Right lung (tissue), 5 donors: ENCODE results near the gene TRAF4. TPM values are rescaled to one million over a fixed set of nuclear protein-coding genes. Genes with fewer than 3 reads are reported as not detected.
"Not testable (repeated sequence)": the region's sequence is repeated elsewhere in the genome, so short reads cannot be mapped to it uniquely, and the experiment has no call there.

Experiments
- DNase-seq, 2 donors: peaks; one replicate each; pipeline ENCODE4 v3.0.0-alpha.2; 2013
- polyA plus RNA-seq, 5 donors: library from polyadenylated mRNA; unstranded; fragments of 120-200 nt; gene quantifications; one replicate each; pipeline versions ENCODE4 v1.2.1 to v1.2.3, GENCODE V29; 2013; ENCODE audit warnings: inconsistent platforms in 1 of 5, low replicate concordance in 1 of 5; ENCODE audit not compliant: insufficient read length in 5 of 5, insufficient read depth in 1 of 5

Gene TRAF4
- polyA plus RNA-seq, 5 donors: 92.5 to 141 (median 113) TPM

DNA sequence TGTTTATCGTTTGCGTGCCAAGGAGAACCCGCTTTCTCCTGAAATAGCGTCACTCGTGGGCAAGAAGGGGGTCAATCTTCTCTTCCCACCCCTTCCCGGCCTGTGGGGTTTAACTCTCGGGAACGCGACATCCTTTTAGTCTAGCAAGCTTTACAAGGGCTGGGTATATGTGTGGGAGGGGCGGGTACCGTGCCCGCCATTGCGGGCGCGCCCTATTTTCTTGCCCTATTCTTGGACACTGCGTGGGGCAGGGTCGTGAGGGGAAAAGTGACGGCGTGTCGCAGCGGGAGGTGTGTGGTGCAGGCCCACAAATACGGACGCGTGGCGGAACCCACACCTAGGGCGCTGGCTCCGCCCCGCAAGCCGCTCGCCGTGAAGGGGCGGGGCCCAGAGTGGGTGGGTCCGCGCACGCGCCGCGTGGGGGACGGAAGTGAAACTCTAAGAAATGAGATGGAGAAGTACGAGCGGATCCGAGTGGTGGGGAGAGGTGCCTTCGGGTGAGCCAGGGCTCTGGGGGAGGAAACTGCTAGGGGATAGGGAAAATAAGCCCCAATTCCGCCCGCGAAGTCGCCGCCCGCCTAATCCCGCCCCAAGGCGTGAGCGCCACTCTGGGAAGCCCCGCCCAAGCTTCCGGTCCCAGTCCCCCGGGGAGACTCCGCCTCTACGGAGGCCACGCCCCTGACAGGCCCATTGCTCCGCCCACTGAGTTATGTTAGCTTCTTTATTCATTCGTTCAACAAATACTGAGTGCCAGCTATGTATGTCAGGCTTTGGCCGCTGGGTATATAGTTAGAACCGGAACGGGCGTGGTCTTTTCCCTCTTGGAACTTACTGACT, 15.2 kb upstream of the TRAF4 start, which contains the start of gene NEK8:
NEK8 (plus strand) TSS at position 425 of the 837 bp plus-strand sequence; CDS start at position 451, 26 bp downstream.
- peak; percentile 95 to 97 for DNase-seq

DNA sequence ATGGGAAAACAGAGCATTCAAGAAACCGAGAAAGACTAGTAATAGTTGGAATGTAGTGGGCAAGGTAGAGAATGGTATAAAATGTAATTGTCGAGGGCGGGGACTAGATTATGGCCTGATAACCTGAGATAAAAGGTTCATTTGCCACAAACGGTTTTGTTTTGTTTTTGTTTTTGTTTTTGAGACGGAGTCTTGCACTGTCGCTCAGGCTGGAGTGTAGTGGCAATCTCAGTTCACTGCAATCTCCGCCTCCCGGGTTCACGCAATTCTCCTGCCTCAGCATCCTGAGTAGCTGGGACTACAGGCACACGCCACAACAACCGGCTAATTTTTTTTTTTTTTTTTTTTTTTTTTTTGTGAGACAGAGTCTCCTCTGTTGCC, 13.9 kb upstream of the TRAF4 start:
- no peak for DNase-seq

DNA sequence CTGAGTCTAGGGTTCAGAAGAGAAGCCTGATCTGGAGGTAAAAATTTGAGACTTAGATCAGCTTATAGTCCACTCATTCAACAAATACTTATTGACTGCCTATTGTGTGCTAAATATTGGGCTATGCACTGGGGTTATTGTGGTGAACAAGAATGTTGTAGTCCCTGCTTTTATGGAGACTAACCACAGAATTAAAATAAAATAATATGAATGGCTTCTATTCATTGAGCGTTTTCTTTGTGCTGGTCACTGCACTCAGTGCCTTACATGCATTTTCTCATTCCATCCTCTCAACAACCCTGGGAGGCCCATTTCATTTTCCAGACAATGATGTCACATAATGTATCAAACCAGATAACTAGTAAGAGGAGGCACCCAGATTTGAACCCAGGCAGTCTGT, 10.5 kb upstream of the TRAF4 start:
- no peak for DNase-seq

DNA sequence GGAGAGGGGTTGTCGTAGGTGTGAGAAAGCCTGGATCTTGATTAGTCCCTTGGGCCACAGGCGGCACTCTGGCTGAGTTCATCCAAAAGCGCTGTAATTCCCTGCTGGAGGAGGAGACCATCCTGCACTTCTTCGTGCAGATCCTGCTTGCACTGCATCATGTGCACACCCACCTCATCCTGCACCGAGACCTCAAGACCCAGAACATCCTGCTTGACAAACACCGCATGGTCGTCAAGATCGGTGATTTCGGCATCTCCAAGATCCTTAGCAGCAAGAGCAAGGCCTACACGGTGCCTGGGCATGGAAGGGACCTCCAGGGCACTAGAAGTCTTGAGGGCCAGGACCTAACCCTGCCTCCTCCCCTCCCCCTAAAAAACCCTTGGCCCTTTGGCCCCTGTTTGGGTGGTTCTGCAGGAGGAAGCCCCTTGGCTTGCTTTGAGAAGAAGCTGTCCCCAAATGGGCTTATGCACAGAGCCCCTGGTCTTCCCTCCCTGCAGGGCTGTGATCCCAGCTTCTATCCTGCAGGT, 9.0 kb upstream of the TRAF4 start:
- no peak for DNase-seq

DNA sequence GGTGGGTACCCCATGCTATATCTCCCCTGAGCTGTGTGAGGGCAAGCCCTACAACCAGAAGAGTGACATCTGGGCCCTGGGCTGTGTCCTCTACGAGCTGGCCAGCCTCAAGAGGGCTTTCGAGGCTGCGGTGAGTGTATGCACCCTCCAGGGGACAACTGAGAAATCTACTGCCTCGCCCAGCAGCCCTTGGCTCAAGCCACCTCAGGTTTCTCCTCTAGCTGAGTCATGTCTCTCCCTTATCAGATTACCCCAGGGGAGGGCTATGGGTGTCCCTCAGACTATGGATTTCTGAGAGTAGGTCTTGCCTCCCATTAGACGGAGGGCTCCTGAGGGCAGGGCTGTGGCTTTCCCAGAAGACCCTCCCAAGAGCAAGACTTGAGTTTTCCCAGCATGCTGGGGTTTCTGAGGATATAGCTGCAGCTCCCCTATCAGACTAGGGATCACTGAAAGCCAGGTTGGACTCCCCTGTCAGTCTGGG, 8.5 kb upstream of the TRAF4 start:
- DNase-seq: no peak

DNA sequence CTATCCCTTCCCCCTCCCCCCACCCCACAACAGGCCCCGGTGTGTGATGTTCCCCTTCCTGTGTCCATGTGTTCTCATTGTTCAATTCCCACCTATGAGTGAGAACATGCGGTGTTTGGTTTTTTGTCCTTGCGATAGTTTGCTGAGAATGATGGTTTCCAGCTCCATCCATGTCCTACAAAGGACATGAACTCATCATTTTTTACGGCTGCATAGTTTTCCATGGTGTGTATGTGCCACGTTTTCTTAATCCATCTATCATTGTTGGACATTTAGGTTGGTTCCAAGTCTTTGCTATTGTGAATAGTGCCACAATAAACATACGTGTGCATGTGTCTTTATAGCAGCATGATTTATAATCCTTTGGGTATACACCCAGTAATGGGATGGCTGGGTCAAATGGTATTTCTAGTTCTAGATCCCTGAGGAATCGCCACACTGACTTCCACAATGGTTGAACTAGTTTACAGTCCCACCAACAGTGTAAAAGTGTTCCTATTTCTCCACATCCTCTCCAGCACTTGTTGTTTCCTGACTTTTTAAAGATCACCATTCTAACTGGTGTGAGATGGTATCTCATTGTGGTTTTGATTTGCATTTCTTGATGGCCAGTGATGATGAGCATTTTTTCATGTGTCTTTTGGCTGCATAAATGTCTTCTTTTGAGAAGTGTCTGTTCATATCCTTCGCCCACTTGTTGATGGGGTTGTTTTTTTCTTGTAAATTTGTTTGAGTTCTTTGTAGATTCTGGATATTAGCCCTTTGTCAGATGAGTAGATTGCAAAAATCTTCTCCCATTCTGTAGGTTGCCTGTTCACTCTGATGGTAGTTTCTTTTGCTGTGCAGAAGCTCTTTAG, 7.7 kb upstream of the TRAF4 start:
- DNase-seq: not testable (repeated sequence)

DNA sequence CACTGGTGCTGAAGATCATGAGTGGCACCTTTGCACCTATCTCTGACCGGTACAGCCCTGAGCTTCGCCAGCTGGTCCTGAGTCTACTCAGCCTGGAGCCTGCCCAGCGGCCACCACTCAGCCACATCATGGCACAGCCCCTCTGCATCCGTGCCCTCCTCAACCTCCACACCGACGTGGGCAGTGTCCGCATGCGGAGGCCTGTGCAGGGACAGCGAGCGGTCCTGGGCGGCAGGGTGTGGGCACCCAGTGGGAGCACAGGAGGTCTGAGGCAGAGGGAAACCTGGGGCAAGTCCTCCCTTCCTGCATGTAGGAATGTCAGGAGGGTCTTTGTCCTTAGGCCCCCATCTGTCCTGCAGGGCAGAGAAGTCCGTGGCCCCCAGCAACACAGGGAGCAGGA, 6.5 kb upstream of the TRAF4 start:
- DNase-seq: no peak

DNA sequence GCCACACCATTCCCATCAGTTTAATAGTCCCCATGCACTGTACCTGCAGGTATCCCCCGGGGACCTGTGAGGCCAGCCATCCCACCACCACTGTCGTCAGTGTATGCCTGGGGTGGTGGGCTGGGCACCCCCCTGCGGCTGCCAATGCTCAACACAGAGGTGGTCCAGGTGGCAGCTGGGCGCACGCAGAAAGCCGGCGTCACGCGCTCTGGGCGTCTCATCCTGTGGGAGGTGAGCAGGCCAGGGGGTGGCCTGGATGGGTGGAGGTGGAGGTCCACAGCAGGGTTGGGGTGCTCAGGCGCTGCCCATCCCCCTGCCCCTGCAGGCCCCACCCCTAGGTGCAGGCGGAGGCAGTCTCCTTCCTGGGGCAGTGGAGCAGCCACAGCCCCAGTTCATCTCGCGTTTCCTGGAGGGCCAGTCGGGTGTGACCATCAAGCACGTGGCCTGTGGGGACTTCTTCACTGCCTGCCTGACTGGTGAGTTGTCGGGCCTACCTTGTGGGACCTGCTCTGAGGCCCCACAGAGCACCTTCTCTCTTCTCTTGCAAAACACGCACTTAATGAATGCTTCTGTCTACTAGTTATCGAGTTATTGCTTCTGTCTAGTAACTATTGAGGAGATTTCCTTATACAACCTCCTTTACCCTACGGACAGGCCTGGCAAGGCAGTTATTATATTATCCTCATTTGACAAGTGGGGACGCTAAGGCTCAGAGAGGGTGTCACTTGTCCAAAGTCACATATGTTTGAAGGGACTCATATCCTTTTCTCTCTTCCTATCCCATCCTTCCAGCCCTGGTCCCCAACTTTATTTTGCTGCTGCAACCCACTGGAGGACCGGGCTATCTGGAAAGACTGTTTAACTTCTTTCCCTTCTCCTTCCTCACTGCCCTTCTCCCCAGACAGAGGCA, 5.8 kb upstream of the TRAF4 start:
- DNase-seq: no peak

DNA sequence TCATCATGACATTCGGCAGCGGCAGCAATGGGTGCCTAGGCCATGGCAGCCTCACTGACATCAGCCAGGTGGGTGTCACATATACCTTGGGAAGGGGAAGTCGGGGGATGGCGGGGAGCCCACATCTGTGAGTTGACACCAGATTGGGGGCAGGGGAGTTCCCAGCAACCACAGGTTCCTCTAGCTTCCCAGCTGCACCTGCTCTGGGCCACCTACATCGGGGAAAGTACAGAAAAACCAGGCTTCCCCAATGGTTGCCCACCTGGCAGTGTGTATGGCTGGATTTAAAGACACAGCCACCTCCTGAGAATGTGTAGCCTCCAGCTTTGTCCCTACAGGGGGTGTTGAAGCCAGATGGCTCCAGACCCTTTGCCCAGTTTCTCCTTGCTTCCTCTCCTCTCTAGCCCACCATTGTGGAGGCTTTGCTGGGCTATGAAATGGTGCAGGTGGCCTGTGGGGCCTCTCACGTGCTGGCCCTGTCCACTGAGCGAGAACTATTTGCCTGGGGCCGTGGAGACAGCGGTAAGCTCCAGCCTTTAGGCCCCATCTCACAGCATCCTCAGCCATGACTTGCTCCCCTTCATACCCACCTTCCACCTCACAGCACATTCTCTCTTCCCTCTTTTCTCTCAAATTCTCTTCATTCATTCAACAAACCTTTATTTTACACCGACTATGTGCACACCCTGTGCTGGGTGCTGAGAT, 5.0 kb upstream of the TRAF4 start:
- no peak for DNase-seq

DNA sequence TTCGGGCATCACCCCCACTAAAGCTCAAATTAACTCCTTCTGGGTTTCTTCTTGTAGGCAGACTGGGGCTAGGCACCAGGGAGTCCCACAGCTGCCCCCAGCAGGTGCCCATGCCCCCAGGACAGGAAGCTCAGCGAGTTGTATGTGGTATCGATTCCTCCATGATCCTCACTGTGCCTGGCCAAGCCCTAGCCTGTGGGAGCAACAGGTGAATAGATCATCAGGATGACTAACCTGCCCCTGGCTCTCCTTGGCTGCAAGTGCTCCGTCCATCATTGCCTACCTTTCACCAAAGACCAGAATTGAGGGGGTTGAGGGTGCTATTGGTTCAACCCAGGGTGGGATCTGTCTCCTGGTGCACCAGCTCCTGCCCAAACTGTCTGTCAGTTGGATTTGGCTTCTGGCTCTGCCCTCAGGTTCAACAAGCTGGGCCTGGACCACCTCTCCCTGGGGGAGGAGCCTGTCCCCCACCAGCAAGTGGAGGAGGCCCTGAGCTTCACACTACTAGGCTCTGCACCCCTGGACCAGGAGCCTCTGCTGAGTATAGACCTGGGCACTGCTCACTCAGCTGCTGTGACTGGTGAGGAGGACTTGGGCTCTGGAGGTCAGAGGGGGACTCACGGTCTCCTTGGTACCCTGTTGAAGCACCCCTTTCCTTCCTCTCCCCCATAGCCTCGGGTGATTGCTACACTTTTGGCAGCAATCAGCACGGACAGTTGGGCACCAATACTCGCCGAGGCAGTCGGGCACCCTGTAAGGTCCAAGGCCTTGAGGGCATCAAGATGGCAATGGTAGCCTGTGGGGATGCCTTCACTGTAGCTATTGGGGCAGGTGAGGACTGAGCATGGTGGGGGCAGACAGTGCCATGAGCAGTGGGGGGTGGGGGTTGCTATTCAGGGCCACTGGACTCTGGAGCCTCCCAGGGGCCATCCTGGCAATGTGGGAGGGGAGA, 3.1 kb upstream of the TRAF4 start:
- DNase-seq: no peak

DNA sequence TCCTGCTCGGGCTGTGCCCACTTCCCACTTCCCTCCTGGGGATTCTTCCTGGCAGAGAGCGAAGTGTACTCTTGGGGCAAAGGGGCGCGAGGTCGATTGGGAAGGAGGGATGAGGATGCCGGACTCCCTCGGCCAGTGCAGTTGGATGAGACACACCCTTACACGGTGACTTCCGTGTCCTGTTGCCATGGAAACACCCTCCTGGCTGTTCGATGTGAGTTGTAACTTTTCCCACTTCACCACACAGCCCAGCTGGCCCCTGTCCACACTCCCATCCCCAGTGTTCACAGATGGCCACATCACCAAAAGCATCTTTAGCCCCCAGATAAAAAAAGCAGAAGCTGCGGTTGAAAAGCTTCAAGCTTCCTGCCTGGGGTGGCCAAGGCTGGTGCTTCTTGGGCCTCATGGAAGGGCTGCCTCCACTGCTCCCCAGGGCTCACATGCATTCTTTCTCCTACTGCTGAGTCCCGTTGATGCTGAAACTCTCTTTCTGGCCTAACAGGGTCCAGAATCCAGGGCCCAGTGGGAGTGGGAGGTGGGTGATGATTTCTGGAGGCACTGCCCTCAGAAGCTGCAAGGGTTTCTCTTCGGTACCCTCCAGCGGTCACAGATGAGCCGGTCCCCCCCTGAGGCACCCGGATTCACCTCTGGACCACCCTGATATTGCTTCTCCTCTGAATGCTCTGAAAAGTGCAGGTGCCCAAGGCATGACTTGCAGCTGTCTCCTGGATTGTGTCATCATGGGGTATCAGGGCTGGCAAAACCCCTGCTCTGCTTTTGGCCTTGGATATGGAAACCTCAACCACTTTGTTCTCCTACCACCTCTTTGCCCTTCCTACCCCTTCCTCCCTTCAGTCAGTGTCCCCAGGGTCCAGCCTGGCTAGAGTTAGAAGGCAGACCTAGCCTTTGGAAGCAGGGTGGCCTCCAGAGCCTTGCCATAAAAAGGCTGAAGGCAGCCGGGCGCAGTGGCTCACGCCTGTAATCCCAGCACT, 2.2 kb upstream of the TRAF4 start:
- DNase-seq: no peak

DNA sequence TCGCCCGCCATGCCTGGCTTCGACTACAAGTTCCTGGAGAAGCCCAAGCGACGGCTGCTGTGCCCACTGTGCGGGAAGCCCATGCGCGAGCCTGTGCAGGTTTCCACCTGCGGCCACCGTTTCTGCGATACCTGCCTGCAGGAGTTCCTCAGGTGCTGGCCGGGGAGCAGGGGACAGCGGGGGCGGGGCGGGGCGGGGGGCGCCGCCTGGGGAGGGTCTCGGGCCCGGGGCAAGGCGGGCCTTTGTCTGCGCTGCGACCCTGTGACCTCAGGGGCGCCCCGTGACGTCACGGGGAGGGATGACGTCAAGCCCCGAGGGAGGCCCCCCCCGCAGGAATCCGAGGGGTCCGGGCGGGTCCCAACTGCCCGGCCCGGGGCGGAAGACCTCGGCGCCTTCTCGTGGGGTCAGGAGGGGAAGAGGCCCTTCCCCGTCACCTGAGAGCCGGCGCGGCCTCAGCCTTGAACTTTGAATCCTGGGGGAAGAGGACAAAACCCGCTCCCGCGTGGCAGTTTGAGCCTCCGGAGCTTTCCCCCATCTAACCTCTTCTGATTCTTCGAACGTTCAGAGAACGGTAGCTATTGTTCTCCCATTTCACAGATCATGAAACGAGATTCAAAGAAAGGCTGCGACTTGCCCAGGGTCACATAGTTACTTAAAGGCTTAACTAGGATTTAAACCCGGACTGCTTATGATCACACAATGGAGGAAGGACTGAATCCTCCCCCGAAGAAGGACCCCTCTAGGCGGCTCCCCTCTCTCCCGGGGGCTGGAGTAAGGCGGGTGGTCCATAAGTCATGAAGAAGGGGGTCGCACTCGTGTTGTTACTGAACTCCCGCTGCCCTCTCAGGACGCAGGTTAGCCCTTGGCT, 527 bp downstream of the TRAF4 start:
- DNase-seq: peak; percentile 60 to 68

DNA sequence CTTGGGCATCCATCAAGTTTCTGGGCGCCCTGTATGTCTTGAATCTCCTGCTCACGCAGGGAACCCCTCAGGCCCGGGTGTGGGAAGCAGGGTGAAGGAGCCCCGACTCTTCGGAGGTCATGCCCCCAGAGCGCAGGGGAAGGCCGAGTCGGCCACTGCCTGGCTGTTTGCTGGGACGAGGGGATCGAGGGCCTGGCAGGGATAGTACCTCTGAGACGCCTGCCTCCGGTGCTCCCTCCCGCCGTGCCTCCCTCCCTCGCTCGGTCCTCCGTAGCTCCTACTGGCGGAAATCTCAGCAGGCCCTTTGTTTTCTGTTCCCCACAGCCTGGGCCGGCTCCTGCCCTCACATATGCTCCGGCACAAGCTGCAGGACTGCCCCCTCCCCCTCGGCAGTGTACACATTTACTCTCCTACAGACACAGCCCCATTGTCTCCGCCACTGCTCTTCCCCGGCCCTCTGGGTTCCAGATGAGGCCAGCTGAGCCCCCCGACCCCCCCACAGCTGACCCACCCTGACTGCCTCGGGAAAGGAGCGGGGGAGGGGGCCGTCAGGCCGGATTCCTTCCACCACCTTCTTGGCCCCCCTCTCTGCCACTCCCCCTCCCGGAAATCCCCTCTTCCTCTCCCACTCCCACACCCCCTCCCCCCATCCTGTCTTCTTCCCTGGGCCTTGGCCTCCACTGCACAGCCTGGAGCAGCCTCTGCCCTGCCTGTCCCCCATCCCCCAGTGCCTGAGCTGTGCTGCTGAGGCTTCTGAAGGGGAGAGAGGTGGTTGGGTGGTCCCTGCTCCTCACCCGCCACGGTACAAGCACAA, 1.4 kb downstream of the TRAF4 start:
- peak; percentile 56 to 68 for DNase-seq

DNA sequence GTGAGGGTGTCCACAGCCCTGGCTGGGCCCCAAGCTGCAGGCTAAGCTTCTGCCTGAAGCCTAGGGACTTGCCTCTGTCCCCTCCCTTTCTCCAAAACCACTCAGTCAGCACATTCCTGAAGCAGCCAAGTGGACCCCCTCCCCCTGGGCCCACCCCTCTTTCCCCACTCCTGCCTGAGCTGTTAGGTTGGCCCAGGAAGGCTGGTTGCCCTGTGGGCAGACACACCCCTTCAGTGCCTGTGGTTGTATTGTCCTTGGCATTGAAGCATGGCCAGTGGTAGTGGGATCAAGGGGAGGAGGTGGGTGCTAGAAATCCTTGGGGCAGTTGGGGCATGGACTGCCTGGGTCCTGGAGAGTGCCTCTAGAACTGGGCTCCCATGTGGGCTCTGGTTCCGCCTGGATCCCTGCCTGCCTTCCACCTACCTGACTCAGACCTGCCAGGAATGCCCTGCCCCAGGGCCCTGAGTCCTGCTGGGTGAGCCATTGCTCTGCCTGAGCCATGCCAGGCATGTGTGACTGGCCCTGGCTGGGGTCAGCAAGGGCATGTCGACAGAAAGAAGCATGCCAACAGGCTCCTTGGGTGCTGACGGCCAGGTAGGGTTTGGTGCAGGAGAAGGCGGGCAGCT, 2.1 kb downstream of the TRAF4 start:
- peak in 1 of 2 donors; percentile 64 for DNase-seq

DNA sequence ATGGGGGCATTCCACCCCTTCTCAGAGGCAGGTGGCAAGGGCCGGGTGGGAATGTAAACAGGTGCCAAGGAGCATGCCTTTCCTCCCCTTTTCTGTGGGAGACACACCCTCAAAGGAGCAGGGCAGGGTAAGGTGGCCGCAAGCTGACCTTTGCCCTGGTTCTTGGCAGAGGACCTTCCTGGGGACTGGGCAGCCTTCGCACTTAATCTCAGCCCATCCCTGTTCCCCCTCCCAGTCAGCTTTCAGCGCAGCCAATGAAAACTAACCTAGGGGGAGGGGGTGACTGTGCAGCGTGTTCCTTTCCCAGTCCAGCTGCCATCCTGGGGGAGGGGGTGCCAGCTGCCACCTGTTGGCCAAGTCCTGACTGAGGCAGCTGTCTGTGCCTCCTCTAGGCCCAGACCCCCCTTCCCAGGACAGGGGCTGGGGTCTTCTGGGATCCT, 2.8 kb downstream of the TRAF4 start:
- no peak for DNase-seq
